HEK293 (cell line): ENCODE results near the gene IMMT.

Experiments
- CTCF ChIA-PET: fragments of 350-600 bp; formaldehyde crosslinking; extraction: SDS; loops from one replicate; lab custom pipeline; 2021; ENCODE audit warnings: antibody characterized with exemption; lab: Yijun Ruan, JAX
- POLR2A ChIA-PET: fragments of 300-600 bp; formaldehyde crosslinking; extraction: SDS; loops from one replicate; lab custom pipeline; 2020; ENCODE audit warnings: antibody characterized with exemption, inconsistent platforms; lab: Yijun Ruan, JAX
- H3K27ac ChIP-seq: fragments of 200-500 bp; sonication (Bioruptor generic); 2 replicates; pipeline ENCODE4 v1.5.1; 2014; ENCODE audit warnings: low read depth, low read length, control low read depth, inconsistent platforms; ENCODE audit errors: extremely low read depth
- H3K36me3 ChIP-seq, 2 experiments: fragments of 200-500 bp in 1 of 2; sonication (Bioruptor generic) in 1 of 2; 1 replicate in 1 of 2; 2 replicates in 1 of 2; pipeline ENCODE4 v1.5.1; 2014 to 2017; ENCODE audit warnings: inconsistent platforms in 2 of 2, low read length in 2 of 2; ENCODE audit not compliant: control insufficient read depth in 2 of 2, insufficient read depth in 1 of 2
- H3K4me1 ChIP-seq: fragments of 200-500 bp; sonication (Bioruptor generic); 2 replicates; pipeline ENCODE4 v1.5.1; 2014; ENCODE audit warnings: mild to moderate bottlenecking, low read length, inconsistent platforms; ENCODE audit not compliant: control insufficient read depth, insufficient read depth
- H3K4me3 ChIP-seq: 2 replicates; pipeline ENCODE4 v1.5.1; 2011; ENCODE audit warnings: low read depth, mild to moderate bottlenecking, control low read depth, low read length, moderate library complexity
- H3K9me3 ChIP-seq: fragments of 200-500 bp; sonication (Bioruptor generic); 2 replicates; pipeline ENCODE4 v1.5.1; 2014; ENCODE audit warnings: low read depth, low read length, inconsistent platforms; ENCODE audit not compliant: control insufficient read depth, insufficient read depth
- ELK4 ChIP-seq: IDR thresholded peaks from 2 replicates; pipeline ENCODE4 v1.6.1; 2011; ENCODE audit warnings: mild to moderate bottlenecking, low read depth, low read length, borderline replicate concordance
- GLIS1 ChIP-seq: fragments of 450-650 bp; formaldehyde crosslinking; IDR thresholded peaks from 2 replicates; pipeline ENCODE4 v1.5.1; 2016; ENCODE audit warnings: missing biosample characterization, missing genetic modification characterization
- PATZ1 ChIP-seq: fragments of 450-650 bp; formaldehyde crosslinking; IDR thresholded peaks from 2 replicates; pipeline ENCODE4 v1.5.1; 2016; ENCODE audit warnings: missing biosample characterization, missing genetic modification characterization
- REPIN1 ChIP-seq: fragments of 450-650 bp; formaldehyde crosslinking; IDR thresholded peaks from 2 replicates; pipeline ENCODE4 v1.5.1; 2017; ENCODE audit warnings: missing biosample characterization, missing genetic modification characterization, low read depth
- TRIM28 ChIP-seq: IDR thresholded peaks from 2 replicates; pipeline ENCODE4 v1.6.1; 2011; ENCODE audit warnings: low read length, control low read depth, borderline replicate concordance
- ZNF133 ChIP-seq: fragments of 450-650 bp; formaldehyde crosslinking; IDR thresholded peaks from 2 replicates; pipeline ENCODE4 v1.5.1; 2016; ENCODE audit warnings: missing biosample characterization, missing genetic modification characterization
- ZNF138 ChIP-seq: fragments of 450-650 bp; formaldehyde crosslinking; IDR thresholded peaks from 2 replicates; pipeline ENCODE4 v1.5.1; 2016; ENCODE audit warnings: missing biosample characterization, missing genetic modification characterization, borderline replicate concordance
- ZNF202 ChIP-seq: fragments of 450-650 bp; formaldehyde crosslinking; IDR thresholded peaks from 2 replicates; pipeline ENCODE4 v1.5.1; 2016; ENCODE audit warnings: missing biosample characterization, missing genetic modification characterization, borderline replicate concordance
- ZNF223 ChIP-seq: fragments of 450-650 bp; formaldehyde crosslinking; IDR thresholded peaks from 2 replicates; pipeline ENCODE4 v1.5.1; 2016; ENCODE audit warnings: missing biosample characterization, missing genetic modification characterization
- ZNF23 ChIP-seq: fragments of 450-650 bp; formaldehyde crosslinking; IDR thresholded peaks from 2 replicates; pipeline ENCODE4 v1.5.1; 2016; ENCODE audit warnings: missing biosample characterization, missing genetic modification characterization, borderline replicate concordance
- ZNF274 ChIP-seq, 2 experiments: fragments of 200-500 bp in 1 of 2; fragments of 450-650 bp in 1 of 2; sonication (Bioruptor generic) in 1 of 2; formaldehyde crosslinking in 1 of 2; IDR thresholded peaks; 2 replicates each; pipeline versions ENCODE4 v1.5.1 to v1.6.1; 2014 to 2016; ENCODE audit warnings: borderline replicate concordance in 1 of 2, inconsistent platforms in 1 of 2, low read length in 1 of 2, missing biosample characterization in 1 of 2, missing genetic modification characterization in 1 of 2
- ZNF280D ChIP-seq: fragments of 450-650 bp; formaldehyde crosslinking; IDR thresholded peaks from 2 replicates; pipeline ENCODE4 v1.5.1; 2016; ENCODE audit warnings: missing biosample characterization, missing genetic modification characterization
- ZNF354C ChIP-seq: fragments of 450-650 bp; formaldehyde crosslinking; IDR thresholded peaks from 2 replicates; pipeline ENCODE4 v1.5.1; 2016; ENCODE audit warnings: missing biosample characterization, missing genetic modification characterization, low read depth, borderline replicate concordance
- ZNF510 ChIP-seq: fragments of 450-650 bp; formaldehyde crosslinking; IDR thresholded peaks from 2 replicates; pipeline ENCODE4 v1.5.1; 2018; ENCODE audit warnings: mild to moderate bottlenecking, missing genetic modification characterization, missing biosample characterization; ENCODE audit not compliant: insufficient replicate concordance
- ZNF518A ChIP-seq: fragments of 450-650 bp; formaldehyde crosslinking; conservative IDR thresholded peaks from 2 replicates; pipeline ENCODE4 v1.5.1; 2016; ENCODE audit warnings: low read depth, missing biosample characterization, missing genetic modification characterization
- ZNF610 ChIP-seq: fragments of 450-650 bp; formaldehyde crosslinking; IDR thresholded peaks from 2 replicates; pipeline ENCODE4 v1.5.1; 2016; ENCODE audit warnings: missing biosample characterization, missing genetic modification characterization, borderline replicate concordance
- ZNF621 ChIP-seq: fragments of 450-650 bp; formaldehyde crosslinking; IDR thresholded peaks from 2 replicates; pipeline ENCODE4 v1.5.1; 2017; ENCODE audit warnings: missing biosample characterization, missing genetic modification characterization
- ZNF670 ChIP-seq: fragments of 450-650 bp; formaldehyde crosslinking; IDR thresholded peaks from 2 replicates; pipeline ENCODE4 v1.5.1; 2016; ENCODE audit warnings: missing biosample characterization, missing genetic modification characterization, low read depth
- ZNF692 ChIP-seq: fragments of 450-650 bp; formaldehyde crosslinking; IDR thresholded peaks from 2 replicates; pipeline ENCODE4 v1.5.1; 2016; ENCODE audit warnings: missing biosample characterization, missing genetic modification characterization
- ZNF792 ChIP-seq: fragments of 450-650 bp; formaldehyde crosslinking; IDR thresholded peaks from 2 replicates; pipeline ENCODE4 v1.5.1; 2016; ENCODE audit warnings: missing biosample characterization, missing genetic modification characterization
- ZXDB ChIP-seq: fragments of 450-650 bp; formaldehyde crosslinking; IDR thresholded peaks from 2 replicates; pipeline ENCODE4 v1.5.1; 2016; ENCODE audit warnings: missing biosample characterization, missing genetic modification characterization

IMMT gene

GRCh38 chr2:86136141-86136540 is 59.1 kb downstream of the IMMT start:
- Histone ChIP-seq H3K36me3 (peaks cover 74 to 100% of the 10 kb centered on the region in 2 experiments), H3K27ac (no peak overlapping the region), H3K4me3 (no peak overlapping the region), H3K9me3 (no peaks in the 10 kb centered on the region), H3K4me1 (no peaks in the 10 kb centered on the region)
- CTCF ChIA-PET: interaction anchor here (1.2 kb wide), 1 partner anchor 45 kb away, joined by 3 read pairs; no protein-coding TSS in a partner anchor
- POLR2A ChIA-PET: interaction anchor here (2.0 kb wide), 1 partner anchor 30 kb away, joined by 4 read pairs; the partner anchor contains the start of genes POLR1A and PTCD3
- no peak for TF ChIP-seq ZNF223 (tag by site-specific recombination)
- TF ChIP-seq ZNF274 (IDR thresholded peaks at IDR 0.05; ENCODE audit: low read length): no peak
- no peak for TF ChIP-seq ZNF274 (tag by site-specific recombination; IDR thresholded peaks at IDR 0.05; ENCODE audit: borderline replicate concordance)
- TF ChIP-seq ZNF133 (tag by site-specific recombination): no peak
- no peak for TF ChIP-seq ELK4
- no peak for TF ChIP-seq ZNF692 (tag by site-specific recombination)
- TF ChIP-seq REPIN1 (tag by site-specific recombination): no peak
- no peak for TF ChIP-seq GLIS1 (tag by site-specific recombination)
- no peak for TF ChIP-seq ZXDB (tag by site-specific recombination)
- no peak for TF ChIP-seq ZNF518A (tag by site-specific recombination)
- TF ChIP-seq ZNF510 (tag by site-specific recombination): no peak
- no peak for TF ChIP-seq PATZ1 (tag by site-specific recombination)
- TF ChIP-seq ZNF610 (tag by site-specific recombination): no peak
- no peak for TF ChIP-seq ZNF138

- no peak overlapping the region for H3K4me3 ChIP-seq
- ChIA-PET CTCF (interaction anchor here (0.5 to 1.2 kb wide), 2 partner anchors 46 to 300 kb away, joined by 3 read pairs; no protein-coding TSS in a partner anchor), POLR2A (interaction anchor here (2.0 kb wide), 1 partner anchor 30 kb away, joined by 4 read pairs; the partner anchor contains the start of genes POLR1A and PTCD3)
- H3K9me3 ChIP-seq: no peaks in the 10 kb centered on the region
- no peak overlapping the region for H3K27ac ChIP-seq
- peaks cover 74 to 100% of the 10 kb centered on the region in 2 experiments for H3K36me3 ChIP-seq
- no peaks in the 10 kb centered on the region for H3K4me1 ChIP-seq
- TF ChIP-seq ZNF621 (no peak), ZNF23 (tag by site-specific recombination) (no peak), ZNF670 (tag by site-specific recombination) (no peak), ZNF202 (tag by site-specific recombination) (no peak), TRIM28 (no peak), ZNF792 (tag by site-specific recombination) (no peak), ZNF354C (tag by site-specific recombination) (no peak), ZNF280D (no peak)
Observed at GRCh38 chr2:86135653-86136052, 59.6 kb downstream of the IMMT start.
